Osteoblast (primary cell): ENCODE results near the gene ZNF35. TPM values are rescaled to one million over a fixed set of nuclear protein-coding genes. Genes with fewer than 3 reads are reported as not detected.

ENCODE experiments used
- DNase-seq: peaks from one replicate; pipeline ENCODE4 v3.0.0; 2011; ENCODE audit warnings: low spot score, mixed read lengths; ENCODE audit not compliant: insufficient read length; ENCODE audit errors: missing footprints
- H2AFZ ChIP-seq: 2 replicates; pipeline ENCODE4 v1.6.0; 2011; ENCODE audit warnings: mild to moderate bottlenecking, low read length
- H3K27ac ChIP-seq: 2 replicates; pipeline ENCODE4 v1.5.1; 2011; ENCODE audit warnings: mild to moderate bottlenecking, low read depth, low read length, moderate library complexity
- H3K27me3 ChIP-seq: 2 replicates; pipeline ENCODE4 v1.6.0; 2012; ENCODE audit warnings: mild to moderate bottlenecking, control low read depth, inconsistent platforms, low read length, moderate library complexity; ENCODE audit not compliant: insufficient read depth
- H3K36me3 ChIP-seq: 2 replicates; pipeline ENCODE4 v1.5.1; 2011; ENCODE audit warnings: mild to moderate bottlenecking, low read length, control low read depth, moderate library complexity; ENCODE audit not compliant: insufficient read depth
- H3K4me1 ChIP-seq: 2 replicates; pipeline ENCODE4 v1.5.1; 2011; ENCODE audit warnings: mild to moderate bottlenecking, low read length, control low read depth, moderate library complexity; ENCODE audit not compliant: insufficient read depth
- H3K4me2 ChIP-seq: 2 replicates; pipeline ENCODE4 v1.6.0; 2011; ENCODE audit warnings: mild to moderate bottlenecking, low read length; ENCODE audit not compliant: insufficient read depth
- H3K4me3 ChIP-seq: fragments of 200-600 bp; sonication (generic); 3 replicates; pipeline ENCODE4 v1.5.1; 2012; ENCODE audit warnings: mild to moderate bottlenecking, low read length, inconsistent platforms; ENCODE audit not compliant: insufficient read depth
- H3K79me2 ChIP-seq: 2 replicates; pipeline ENCODE4 v1.6.0; 2012; ENCODE audit warnings: mild to moderate bottlenecking, low read length, control low read depth, inconsistent platforms; ENCODE audit not compliant: insufficient read depth
- H3K9me3 ChIP-seq: 2 replicates; pipeline ENCODE4 v1.5.1; 2011; ENCODE audit warnings: low read depth, low read length, control low read depth
- H4K20me1 ChIP-seq: 2 replicates; pipeline ENCODE4 v1.6.0; 2012; ENCODE audit warnings: mild to moderate bottlenecking, low read length, control low read depth; ENCODE audit not compliant: insufficient read depth
- total RNA-seq: library from RNA; depleted of rRNA; stranded (reverse); fragments of >200 nt; gene quantifications from 2 replicates; pipeline ENCODE4 v1.2.3, GENCODE V29; 2012
- TF ChIP-seq, protein P1 (sequence below): IDR thresholded peaks from 2 replicates; pipeline ENCODE4 v1.5.1; 2011; ENCODE audit warnings: mild to moderate bottlenecking, low read depth, low read length, moderate library complexity; ENCODE audit errors: extremely low read depth

The ZNF35 gene
- total RNA-seq, 1 donor = 16.3 TPM

DNA sequence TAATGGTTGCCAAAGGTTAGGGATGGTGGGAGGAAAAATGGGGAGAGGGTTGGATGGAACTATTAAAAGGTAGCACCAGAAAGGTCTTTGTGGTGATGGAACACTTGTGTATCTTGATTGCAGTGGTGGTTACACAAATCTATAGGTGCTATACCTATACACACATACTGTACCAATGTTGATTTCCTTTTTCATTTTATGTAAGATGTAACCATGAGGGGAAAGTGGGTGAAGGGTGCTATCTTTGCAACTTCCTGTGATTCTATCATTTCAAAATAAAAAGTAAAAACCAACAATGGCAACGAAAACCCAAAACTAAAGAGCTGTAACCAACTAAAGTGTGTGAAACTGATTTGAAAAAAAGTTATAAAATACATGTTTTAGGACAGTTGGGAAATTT is 761 bp upstream of the ZNF35 start:
- peaks cover 20% of the 10 kb centered on the region for H3K79me2 ChIP-seq
- DNase-seq = no peak
- peaks cover 16% of the 10 kb centered on the region for H3K9me3 ChIP-seq
- no peak overlapping the region for H2AFZ ChIP-seq
- H3K27me3 ChIP-seq = no peaks in the 10 kb centered on the region
- peaks cover 3% of the 10 kb centered on the region for H4K20me1 ChIP-seq
- H3K27ac ChIP-seq = no peak overlapping the region
- peaks cover 8% of the 10 kb centered on the region for H3K4me1 ChIP-seq
- TF ChIP-seq, protein P1, sequence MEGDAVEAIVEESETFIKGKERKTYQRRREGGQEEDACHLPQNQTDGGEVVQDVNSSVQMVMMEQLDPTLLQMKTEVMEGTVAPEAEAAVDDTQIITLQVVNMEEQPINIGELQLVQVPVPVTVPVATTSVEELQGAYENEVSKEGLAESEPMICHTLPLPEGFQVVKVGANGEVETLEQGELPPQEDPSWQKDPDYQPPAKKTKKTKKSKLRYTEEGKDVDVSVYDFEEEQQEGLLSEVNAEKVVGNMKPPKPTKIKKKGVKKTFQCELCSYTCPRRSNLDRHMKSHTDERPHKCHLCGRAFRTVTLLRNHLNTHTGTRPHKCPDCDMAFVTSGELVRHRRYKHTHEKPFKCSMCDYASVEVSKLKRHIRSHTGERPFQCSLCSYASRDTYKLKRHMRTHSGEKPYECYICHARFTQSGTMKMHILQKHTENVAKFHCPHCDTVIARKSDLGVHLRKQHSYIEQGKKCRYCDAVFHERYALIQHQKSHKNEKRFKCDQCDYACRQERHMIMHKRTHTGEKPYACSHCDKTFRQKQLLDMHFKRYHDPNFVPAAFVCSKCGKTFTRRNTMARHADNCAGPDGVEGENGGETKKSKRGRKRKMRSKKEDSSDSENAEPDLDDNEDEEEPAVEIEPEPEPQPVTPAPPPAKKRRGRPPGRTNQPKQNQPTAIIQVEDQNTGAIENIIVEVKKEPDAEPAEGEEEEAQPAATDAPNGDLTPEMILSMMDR = no peak
- peak overlapping the region; percentile 97 for H3K4me3 ChIP-seq
- peaks cover 26% of the 10 kb centered on the region for H3K36me3 ChIP-seq
- H3K4me2 ChIP-seq = peak overlapping the region; percentile 93

DNA sequence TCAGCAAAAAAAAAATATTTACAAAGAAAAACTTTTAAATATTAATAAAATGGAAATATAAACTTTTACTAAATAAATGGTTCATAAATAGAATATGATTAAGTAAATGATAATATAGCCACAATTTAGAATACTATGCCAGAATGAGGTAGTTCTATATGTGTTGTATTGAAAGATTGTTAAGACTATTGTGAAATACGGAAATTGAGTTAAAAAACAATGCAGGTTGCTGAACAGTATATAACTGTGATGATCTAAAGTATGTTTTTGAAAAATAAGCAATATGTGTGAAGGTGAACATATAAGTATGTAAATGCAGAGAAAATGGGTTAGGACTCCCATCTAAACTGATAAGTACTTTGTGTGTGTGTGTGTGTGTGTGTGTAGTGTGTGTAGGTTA is 1.2 kb downstream of the ZNF35 start:
- peaks cover 3% of the 10 kb centered on the region for H3K9me3 ChIP-seq
- no peak overlapping the region for H3K4me3 ChIP-seq
- H3K4me2 ChIP-seq = peak overlapping the region; percentile 93
- no peak for DNase-seq
- H3K36me3 ChIP-seq = peaks cover 40% of the 10 kb centered on the region
- H3K4me1 ChIP-seq = peaks cover 8% of the 10 kb centered on the region
- H3K27me3 ChIP-seq = no peaks in the 10 kb centered on the region
- H3K27ac ChIP-seq = no peak overlapping the region
- H2AFZ ChIP-seq = no peak overlapping the region
- TF ChIP-seq, protein P1 = no peak
- peaks cover 3% of the 10 kb centered on the region for H4K20me1 ChIP-seq
- peaks cover 32% of the 10 kb centered on the region for H3K79me2 ChIP-seq

DNA sequence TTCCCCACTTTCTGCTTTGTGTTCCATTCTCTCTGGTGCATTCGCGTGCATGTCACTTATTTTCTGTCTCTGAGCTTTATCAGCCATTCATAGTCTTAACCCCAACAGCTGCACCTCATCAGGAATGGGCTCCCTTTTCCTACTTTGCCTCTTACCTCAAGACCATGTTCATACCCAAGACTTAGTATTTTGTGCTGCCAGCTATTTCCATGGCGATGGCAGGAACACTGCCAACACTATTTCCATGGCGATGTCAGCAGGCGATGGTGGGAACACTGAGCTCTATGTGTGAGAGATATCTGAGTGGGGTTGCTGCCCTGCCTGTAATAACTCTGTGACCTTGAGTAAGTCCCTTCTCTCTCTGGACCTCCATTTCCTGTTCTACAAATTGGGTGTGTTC is 5.5 kb downstream of the ZNF35 start:
- TF ChIP-seq, protein P1 = no peak
- no peak for DNase-seq
- H3K4me3 ChIP-seq = no peak overlapping the region
- no peak overlapping the region for H2AFZ ChIP-seq
- peaks cover 8% of the 10 kb centered on the region for H3K4me1 ChIP-seq
- H3K36me3 ChIP-seq = peaks cover 78% of the 10 kb centered on the region
- H3K79me2 ChIP-seq = peaks cover 26% of the 10 kb centered on the region
- H4K20me1 ChIP-seq = peaks cover 3% of the 10 kb centered on the region
- H3K27ac ChIP-seq = no peak overlapping the region
- H3K27me3 ChIP-seq = no peaks in the 10 kb centered on the region
- peaks cover 23% of the 10 kb centered on the region for H3K9me3 ChIP-seq
- no peak overlapping the region for H3K4me2 ChIP-seq

DNA sequence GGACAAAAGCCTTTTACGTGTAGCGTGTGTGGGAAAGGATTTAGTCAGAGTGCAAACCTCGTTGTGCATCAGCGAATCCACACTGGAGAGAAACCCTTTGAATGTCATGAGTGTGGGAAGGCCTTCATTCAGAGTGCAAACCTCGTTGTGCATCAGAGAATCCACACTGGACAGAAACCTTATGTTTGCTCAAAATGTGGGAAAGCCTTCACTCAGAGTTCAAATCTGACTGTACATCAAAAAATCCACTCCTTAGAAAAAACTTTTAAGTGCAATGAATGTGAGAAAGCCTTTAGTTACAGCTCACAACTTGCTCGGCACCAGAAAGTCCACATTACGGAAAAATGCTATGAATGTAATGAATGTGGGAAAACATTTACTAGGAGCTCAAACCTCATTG is 10.5 kb downstream of the ZNF35 start:
- no peaks in the 10 kb centered on the region for H3K27me3 ChIP-seq
- no peaks in the 10 kb centered on the region for H4K20me1 ChIP-seq
- H3K4me3 ChIP-seq = no peak overlapping the region
- no peak overlapping the region for H3K4me2 ChIP-seq
- H3K79me2 ChIP-seq = peaks cover 4% of the 10 kb centered on the region
- no peaks in the 10 kb centered on the region for H3K4me1 ChIP-seq
- peaks cover 70% of the 10 kb centered on the region for H3K36me3 ChIP-seq
- peaks cover 41% of the 10 kb centered on the region for H3K9me3 ChIP-seq
- no peak overlapping the region for H2AFZ ChIP-seq
- DNase-seq = no peak
- H3K27ac ChIP-seq = no peak overlapping the region
- TF ChIP-seq, protein P1 = no peak
